Endothelial cell of umbilical vein (primary cell): Measurements from ENCODE around the gene NAALADL1. TPM values are rescaled to one million over a fixed set of nuclear protein-coding genes. Genes with fewer than 3 reads are reported as not detected.

ENCODE experiments used
- BruUV-seq: library from RNA; stranded (reverse); fragments of 400-500 nt; replicated peaks from 2 replicates; lab custom pipeline; 2021; lab: Mats Ljungman, UMichigan
- CTCF ChIA-PET: fragments of 300-600, 350-600 bp; sonication (Branson Sonifier 250); formaldehyde crosslinking; loops from one replicate; lab custom pipeline; 2021; ENCODE audit warnings: antibody characterized with exemption, inconsistent platforms; lab: Charles Lee
- POLR2A ChIA-PET: fragments of 300-600, 350-600 bp; sonication (Branson Sonifier 250); formaldehyde crosslinking; loops from one replicate; lab custom pipeline; 2021; ENCODE audit warnings: antibody characterized with exemption, inconsistent platforms; lab: Charles Lee
- DNase-seq: peaks from one replicate; pipeline ENCODE4 v3.0.0-alpha.2; 2011; ENCODE audit warnings: low read depth, low spot score
- FAIRE-seq: peaks from 2 replicates; lab custom pipeline; 2011; peaks lifted over from hg19 to GRCh38; lab: Jason Lieb, UNC
- H2AFZ ChIP-seq: 2 replicates; pipeline ENCODE4 v1.6.0; 2012; ENCODE audit warnings: low read depth, low read length, control low read depth, inconsistent platforms
- H3K27ac ChIP-seq: 2 replicates; pipeline ENCODE4 v1.5.1; 2011; ENCODE audit warnings: low read depth, mild to moderate bottlenecking, control low read depth, low read length, moderate library complexity; ENCODE audit not compliant: insufficient read depth
- H3K27me3 ChIP-seq, 2 experiments: 2 replicates each; pipeline versions ENCODE4 v1.6.0 to v1.6.1; 2011; ENCODE audit warnings: low read length in 2 of 2, mixed read lengths in 1 of 2; ENCODE audit not compliant: control insufficient read depth in 2 of 2, insufficient read depth in 2 of 2
- H3K36me3 ChIP-seq, 2 experiments: 2 replicates in 1 of 2; 3 replicates in 1 of 2; pipeline ENCODE4 v1.5.1; 2011; ENCODE audit warnings: low read length in 2 of 2, mild to moderate bottlenecking in 1 of 2, moderate library complexity in 1 of 2; ENCODE audit not compliant: control insufficient read depth in 2 of 2, insufficient read depth in 2 of 2; ENCODE audit errors: extremely low read depth in 1 of 2
- H3K4me1 ChIP-seq: 3 replicates; pipeline ENCODE4 v1.5.1; 2011; ENCODE audit warnings: mild to moderate bottlenecking, low read length; ENCODE audit not compliant: control insufficient read depth, insufficient read depth; ENCODE audit errors: extremely low read depth
- H3K4me2 ChIP-seq: 2 replicates; pipeline ENCODE4 v1.6.1; 2011; ENCODE audit warnings: low read length, control low read depth, mixed read lengths; ENCODE audit not compliant: insufficient read depth
- H3K4me3 ChIP-seq, 3 experiments: fragments of 200-600 bp in 1 of 3; sonication (generic), shearing (Covaris generic) in 1 of 3; replicated peaks in 1 of 3; 2 replicates each; pipeline ENCODE4 v1.5.1; 2011 to 2016; ENCODE audit warnings: control low read depth in 3 of 3, low read length in 3 of 3, mild to moderate bottlenecking in 2 of 3, inconsistent platforms in 1 of 3, low read depth in 1 of 3, moderate library complexity in 1 of 3; ENCODE audit not compliant: insufficient read depth in 1 of 3
- H3K79me2 ChIP-seq: 2 replicates; pipeline ENCODE4 v1.6.0; 2012; ENCODE audit warnings: low read length, inconsistent platforms; ENCODE audit not compliant: control insufficient read depth, insufficient read depth
- H3K9ac ChIP-seq: replicated peaks from 2 replicates; pipeline ENCODE3; 2011; ENCODE audit warnings: low read length, control low read depth; ENCODE audit not compliant: insufficient read depth; ENCODE audit errors: extremely low read depth
- H3K9me1 ChIP-seq: replicated peaks from 3 replicates; pipeline ENCODE4 v1.6.0; 2011; ENCODE audit warnings: mild to moderate bottlenecking, low read length; ENCODE audit not compliant: control insufficient read depth, insufficient read depth; ENCODE audit errors: extremely low read depth
- H3K9me3 ChIP-seq: replicated peaks from 2 replicates; pipeline ENCODE4 v1.5.1; 2012; ENCODE audit warnings: low read length, inconsistent platforms; ENCODE audit not compliant: control insufficient read depth, insufficient read depth
- H4K20me1 ChIP-seq: replicated peaks from 2 replicates; pipeline ENCODE3; 2011; ENCODE audit warnings: mild to moderate bottlenecking, low read length; ENCODE audit not compliant: control insufficient read depth, insufficient read depth; ENCODE audit errors: extremely low read depth
- EZH2 ChIP-seq: IDR thresholded peaks from 2 replicates; pipeline ENCODE4 v1.6.1; 2012; ENCODE audit warnings: borderline replicate concordance, low read depth, mild to moderate bottlenecking, moderate library complexity, low read length, inconsistent platforms; ENCODE audit not compliant: severe bottlenecking
- FOS ChIP-seq: IDR thresholded peaks from 2 replicates; pipeline ENCODE4 v1.6.1; 2011; ENCODE audit warnings: mild to moderate bottlenecking, low read length, moderate library complexity, borderline replicate concordance; ENCODE audit not compliant: insufficient read depth
- JUN ChIP-seq: IDR thresholded peaks from 2 replicates; pipeline ENCODE4 v1.6.1; 2011; ENCODE audit warnings: borderline replicate concordance, low read depth; ENCODE audit not compliant: insufficient read length, insufficient read depth
- MYC ChIP-seq: IDR thresholded peaks from one replicate; pipeline ENCODE4 v1.6.1; 2011; ENCODE audit warnings: mild to moderate bottlenecking, low read depth, low read length
- POLR2A ChIP-seq: IDR thresholded peaks from 2 replicates; pipeline ENCODE4 v1.6.1; 2012; ENCODE audit warnings: low read depth, mild to moderate bottlenecking, control low read depth, low read length
- POLR2AphosphoS5 ChIP-seq: IDR thresholded peaks from 2 replicates; pipeline ENCODE4 v1.6.1; 2012; ENCODE audit warnings: low read depth, mild to moderate bottlenecking, control low read depth, low read length, moderate library complexity; ENCODE audit not compliant: insufficient read depth
- dilution Hi-C: fragments of 300-500 bp; cut with MboI; formaldehyde crosslinking; loops from one replicate; pipeline ENCODE4 v1.15.0; 2019; ENCODE audit warnings: low sequenced_read_pairs; ENCODE audit not compliant: extremely low pct_ligation_motif_present
- intact Hi-C: fragments of 100-400 bp; cut with micrococcal nuclease; formaldehyde crosslinking; loops from one replicate; pipeline ENCODE4 v1.10.0; 2022
- polyA plus RNA-seq, 4 experiments: library from polyadenylated mRNA; depleted of rRNA in 3 of 4; stranded (reverse) in 3 of 4; unstranded in 1 of 4; fragments of >200 nt; gene quantifications; 2 replicates each; pipeline versions ENCODE4 v1.2.1 to v1.2.3, GENCODE V29; 2011 to 2012; ENCODE audit warnings: missing spikeins in 1 of 4
- total RNA-seq: library from RNA; stranded (reverse); gene quantifications from 2 replicates; pipeline ENCODE4 v1.2.3, GENCODE V29; 2021
- TF ChIP-seq, protein P1 (sequence below): IDR thresholded peaks from 2 replicates; pipeline ENCODE4 v1.6.1; 2011; ENCODE audit not compliant: insufficient read depth, insufficient read length

NAALADL1 gene
- total and polyA plus RNA-seq, 2 donors (not counting 3 experiments of a cell fraction or from before 2014, with no cell fraction given), result 6.8 to 13.9 TPM

DNA sequence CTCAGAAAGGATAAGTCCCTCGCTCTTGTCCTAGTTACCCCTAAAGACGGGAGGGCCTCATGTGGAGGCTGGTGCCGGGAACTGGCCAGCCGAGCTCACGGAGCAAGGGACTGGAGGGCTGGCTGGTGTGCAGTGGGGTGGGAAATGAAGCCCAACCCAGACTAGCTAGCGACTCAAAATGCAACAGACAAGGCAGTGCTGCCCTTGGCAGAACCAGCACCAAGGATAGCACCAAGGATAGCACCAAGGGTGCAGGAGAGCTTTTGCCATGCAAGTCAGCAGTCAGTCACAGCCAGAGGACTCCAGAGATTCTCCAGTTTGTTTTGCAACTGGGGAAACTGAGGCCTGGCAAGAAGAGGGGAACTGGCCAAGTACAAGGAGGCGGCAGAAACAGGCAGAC lies 55.1 kb downstream of the NAALADL1 start:
- Histone ChIP-seq H3K9ac (no peak overlapping the region), H3K4me2 (no peak overlapping the region), H3K9me3 (no peaks in the 10 kb centered on the region), H3K4me1 (no peaks in the 10 kb centered on the region), H3K9me1 (no peaks in the 10 kb centered on the region), H3K4me3 (no peak overlapping the region), H3K27me3 (no peaks in the 10 kb centered on the region), H4K20me1 (no peaks in the 10 kb centered on the region), H2AFZ (no peak overlapping the region), H3K79me2 (no peaks in the 10 kb centered on the region), H3K27ac (no peak overlapping the region), H3K36me3 (no peaks in the 10 kb centered on the region)
- no TSS peak for BruUV-seq
- intact Hi-C loops (no loop called here), dilution Hi-C loops (no loop called here)
- ChIA-PET CTCF (interaction anchor here (1.4 kb wide), 1 partner anchor 10 kb away, joined by 3 read pairs; no protein-coding TSS in a partner anchor), POLR2A (no interaction called here)
- DNase-seq (no peak), FAIRE-seq (no peak)
- TF ChIP-seq MYC, result no peak

DNA sequence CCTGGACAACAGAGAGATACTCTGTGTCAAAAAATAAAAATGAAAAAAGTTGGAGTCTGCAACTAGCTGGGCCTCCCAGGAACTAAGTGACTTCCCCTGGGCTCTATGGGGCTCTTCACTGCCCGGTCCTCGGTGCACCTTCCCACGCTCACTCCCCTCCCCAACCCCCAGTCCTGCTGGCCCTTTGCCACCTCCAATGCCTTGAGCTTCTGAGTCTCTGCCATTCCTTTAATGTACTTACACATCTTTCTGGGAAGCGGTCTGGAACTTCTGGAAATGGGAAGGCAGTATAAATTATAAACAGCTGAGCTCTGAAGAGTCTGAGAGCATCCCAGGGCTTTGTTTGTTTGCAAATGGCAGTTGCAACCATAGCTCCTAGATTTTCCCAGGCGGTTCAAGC lies 55.6 kb downstream of the NAALADL1 start:
- no peak overlapping the region for H3K4me3 ChIP-seq
- FAIRE-seq, result no peak
- H3K4me2 ChIP-seq, result no peak overlapping the region
- H3K27ac ChIP-seq, result no peak overlapping the region
- no peaks in the 10 kb centered on the region for H3K27me3 ChIP-seq
- H3K4me1 ChIP-seq, result no peaks in the 10 kb centered on the region
- TF ChIP-seq FOS, result no peak
- TF ChIP-seq EZH2, result no peak
- TF ChIP-seq POLR2AphosphoS5, result no peak
- TF ChIP-seq, protein P1, sequence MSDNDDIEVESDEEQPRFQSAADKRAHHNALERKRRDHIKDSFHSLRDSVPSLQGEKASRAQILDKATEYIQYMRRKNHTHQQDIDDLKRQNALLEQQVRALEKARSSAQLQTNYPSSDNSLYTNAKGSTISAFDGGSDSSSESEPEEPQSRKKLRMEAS, result no peak
- no peak for TF ChIP-seq POLR2A
- TF ChIP-seq JUN, result no peak
- no peaks in the 10 kb centered on the region for H3K79me2 ChIP-seq
- BruUV-seq, result no TSS peak
- POLR2A ChIA-PET, result no interaction called here
- H4K20me1 ChIP-seq, result no peaks in the 10 kb centered on the region
- H3K9me3 ChIP-seq, result no peaks in the 10 kb centered on the region
- DNase-seq, result no peak
- H2AFZ ChIP-seq, result no peak overlapping the region
- intact Hi-C loops (no loop called here), dilution Hi-C loops (no loop called here)
- CTCF ChIA-PET, result interaction anchor here (0.6 kb wide), 1 partner anchor 62 kb away, joined by 3 read pairs; no protein-coding TSS in a partner anchor
- H3K36me3 ChIP-seq, result no peaks in the 10 kb centered on the region
- H3K9me1 ChIP-seq, result no peaks in the 10 kb centered on the region
- H3K9ac ChIP-seq, result no peak overlapping the region
